Astrocyte (in vitro differentiated cells and primary cell): ENCODE data around the gene EMX2. TPM values are rescaled to one million over a fixed set of nuclear protein-coding genes. Genes with fewer than 3 reads are reported as not detected.

Source experiments
- DNase-seq: peaks from one replicate; pipeline ENCODE4 v3.0.0-alpha.2; 2010; ENCODE audit warnings: low read depth
- FAIRE-seq: peaks from 2 replicates; lab custom pipeline; 2011; peaks lifted over from hg19 to GRCh38; lab: Jason Lieb, UNC
- H2AFZ ChIP-seq: 2 replicates; pipeline ENCODE4 v1.6.0; 2012; ENCODE audit warnings: low read depth, low read length, inconsistent platforms
- H3K27ac ChIP-seq: 2 replicates; pipeline ENCODE4 v1.5.1; 2011; ENCODE audit warnings: low read depth, low read length, inconsistent platforms
- H3K27me3 ChIP-seq: 2 replicates; pipeline ENCODE4 v1.6.0; 2011; ENCODE audit warnings: low read length, inconsistent platforms; ENCODE audit not compliant: insufficient read depth
- H3K36me3 ChIP-seq: 2 replicates; pipeline ENCODE4 v1.5.1; 2011; ENCODE audit warnings: low read length, inconsistent platforms; ENCODE audit not compliant: insufficient read depth
- H3K4me1 ChIP-seq: 2 replicates; pipeline ENCODE4 v1.5.1; 2011; ENCODE audit warnings: low read length, inconsistent platforms; ENCODE audit not compliant: insufficient read depth
- H3K4me2 ChIP-seq: 2 replicates; pipeline ENCODE4 v1.6.0; 2012; ENCODE audit warnings: low read length, inconsistent platforms
- H3K4me3 ChIP-seq: 2 replicates; pipeline ENCODE4 v1.5.1; 2011; ENCODE audit warnings: low read depth, mild to moderate bottlenecking, low read length, inconsistent platforms; ENCODE audit not compliant: insufficient read depth
- H3K79me2 ChIP-seq: 2 replicates; pipeline ENCODE4 v1.6.0; 2012; ENCODE audit warnings: mild to moderate bottlenecking, low read length, inconsistent platforms; ENCODE audit not compliant: insufficient read depth
- H3K9ac ChIP-seq: 2 replicates; pipeline ENCODE4 v1.6.0; 2012; ENCODE audit warnings: mild to moderate bottlenecking, low read length, inconsistent platforms
- H3K9me3 ChIP-seq: 2 replicates; pipeline ENCODE4 v1.5.1; 2012; ENCODE audit warnings: low read depth, mild to moderate bottlenecking, low read length, inconsistent platforms; ENCODE audit not compliant: insufficient read depth
- H4K20me1 ChIP-seq: 2 replicates; pipeline ENCODE4 v1.6.0; 2012; ENCODE audit warnings: low read length, inconsistent platforms; ENCODE audit not compliant: insufficient read depth
- H3K27ac Mint-ChIP-seq: one replicate; pipeline ENCODE4 v1.8.0; 2021; ENCODE audit warnings: mild to moderate bottlenecking, mixed read lengths; ENCODE audit not compliant: unreplicated experiment
- H3K27me3 Mint-ChIP-seq: one replicate; pipeline ENCODE4 v1.8.0; 2021; ENCODE audit warnings: low read depth, mixed read lengths; ENCODE audit not compliant: unreplicated experiment
- H3K36me3 Mint-ChIP-seq: one replicate; pipeline ENCODE4 v1.8.0; 2021; ENCODE audit warnings: low read depth, mixed read lengths; ENCODE audit not compliant: unreplicated experiment
- H3K4me1 Mint-ChIP-seq: one replicate; pipeline ENCODE4 v1.8.0; 2021; ENCODE audit warnings: low read depth, mixed read lengths; ENCODE audit not compliant: unreplicated experiment
- H3K4me3 Mint-ChIP-seq: one replicate; pipeline ENCODE4 v1.8.0; 2021; ENCODE audit warnings: mild to moderate bottlenecking, moderate library complexity, mixed read lengths; ENCODE audit not compliant: unreplicated experiment
- H3K9me3 Mint-ChIP-seq: one replicate; pipeline ENCODE4 v1.8.0; 2021; ENCODE audit warnings: mild to moderate bottlenecking, mixed read lengths; ENCODE audit not compliant: unreplicated experiment
- EZH2 ChIP-seq: IDR thresholded peaks from 2 replicates; pipeline ENCODE4 v1.6.1; 2012; ENCODE audit warnings: mild to moderate bottlenecking, low read length, inconsistent platforms; ENCODE audit not compliant: insufficient read depth
- total RNA-seq: library from RNA; stranded (reverse); gene quantifications from 2 replicates; pipeline ENCODE4 v1.2.1, GENCODE V29; 2021
- TF ChIP-seq, protein P1 (sequence below): IDR thresholded peaks from 2 replicates; pipeline ENCODE4 v1.5.1; 2011; ENCODE audit warnings: low read depth, mild to moderate bottlenecking, inconsistent platforms, low read length, moderate library complexity; ENCODE audit not compliant: insufficient read depth

Gene EMX2
- total RNA-seq, 1 donor from 2014 or later = not detected

DNA sequence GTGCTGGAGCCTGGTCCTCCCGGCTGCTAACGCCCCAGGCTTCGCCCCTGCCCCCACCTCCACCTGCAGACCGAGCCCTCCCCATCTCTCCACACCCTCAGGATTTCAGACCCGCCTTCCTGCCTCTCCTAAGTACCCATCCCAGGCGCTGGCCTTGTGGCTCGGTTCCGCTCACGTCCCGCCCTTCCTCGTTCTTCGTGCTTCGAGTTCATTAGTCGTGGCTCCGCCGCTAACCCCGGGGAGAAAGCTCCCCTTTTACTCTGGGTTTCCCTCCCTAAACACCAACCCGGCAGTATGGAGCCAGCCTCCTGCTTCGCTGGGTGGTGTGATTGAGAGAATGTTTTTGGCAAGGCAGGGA lies 11.2 kb downstream of the EMX2 start:
- H3K9ac ChIP-seq = no peak overlapping the region
- peaks cover 5% of the 10 kb centered on the region for H3K4me1 ChIP-seq
- H3K4me2 ChIP-seq = peak overlapping the region; percentile 59
- H2AFZ ChIP-seq = no peak overlapping the region
- peaks cover 8% of the 10 kb centered on the region for H3K9me3 Mint-ChIP-seq
- DNase-seq (no peak), FAIRE-seq (no peak)
- peaks cover 83% of the 10 kb centered on the region for H3K27me3 Mint-ChIP-seq
- no peak overlapping the region for H3K4me3 Mint-ChIP-seq
- no peaks in the 10 kb centered on the region for H3K36me3 Mint-ChIP-seq
- H3K27me3 ChIP-seq = peaks cover 53% of the 10 kb centered on the region
- H4K20me1 ChIP-seq = no peaks in the 10 kb centered on the region
- H3K36me3 ChIP-seq = no peaks in the 10 kb centered on the region
- H3K27ac Mint-ChIP-seq = peak overlapping the region; percentile 72
- H3K4me3 ChIP-seq = no peak overlapping the region
- TF ChIP-seq, protein P1, sequence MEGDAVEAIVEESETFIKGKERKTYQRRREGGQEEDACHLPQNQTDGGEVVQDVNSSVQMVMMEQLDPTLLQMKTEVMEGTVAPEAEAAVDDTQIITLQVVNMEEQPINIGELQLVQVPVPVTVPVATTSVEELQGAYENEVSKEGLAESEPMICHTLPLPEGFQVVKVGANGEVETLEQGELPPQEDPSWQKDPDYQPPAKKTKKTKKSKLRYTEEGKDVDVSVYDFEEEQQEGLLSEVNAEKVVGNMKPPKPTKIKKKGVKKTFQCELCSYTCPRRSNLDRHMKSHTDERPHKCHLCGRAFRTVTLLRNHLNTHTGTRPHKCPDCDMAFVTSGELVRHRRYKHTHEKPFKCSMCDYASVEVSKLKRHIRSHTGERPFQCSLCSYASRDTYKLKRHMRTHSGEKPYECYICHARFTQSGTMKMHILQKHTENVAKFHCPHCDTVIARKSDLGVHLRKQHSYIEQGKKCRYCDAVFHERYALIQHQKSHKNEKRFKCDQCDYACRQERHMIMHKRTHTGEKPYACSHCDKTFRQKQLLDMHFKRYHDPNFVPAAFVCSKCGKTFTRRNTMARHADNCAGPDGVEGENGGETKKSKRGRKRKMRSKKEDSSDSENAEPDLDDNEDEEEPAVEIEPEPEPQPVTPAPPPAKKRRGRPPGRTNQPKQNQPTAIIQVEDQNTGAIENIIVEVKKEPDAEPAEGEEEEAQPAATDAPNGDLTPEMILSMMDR = no peak
- TF ChIP-seq EZH2 = no peak
- peaks cover 13% of the 10 kb centered on the region for H3K79me2 ChIP-seq
- no peaks in the 10 kb centered on the region for H3K9me3 ChIP-seq
- H3K4me1 Mint-ChIP-seq = no peaks in the 10 kb centered on the region
- no peak overlapping the region for H3K27ac ChIP-seq

DNA sequence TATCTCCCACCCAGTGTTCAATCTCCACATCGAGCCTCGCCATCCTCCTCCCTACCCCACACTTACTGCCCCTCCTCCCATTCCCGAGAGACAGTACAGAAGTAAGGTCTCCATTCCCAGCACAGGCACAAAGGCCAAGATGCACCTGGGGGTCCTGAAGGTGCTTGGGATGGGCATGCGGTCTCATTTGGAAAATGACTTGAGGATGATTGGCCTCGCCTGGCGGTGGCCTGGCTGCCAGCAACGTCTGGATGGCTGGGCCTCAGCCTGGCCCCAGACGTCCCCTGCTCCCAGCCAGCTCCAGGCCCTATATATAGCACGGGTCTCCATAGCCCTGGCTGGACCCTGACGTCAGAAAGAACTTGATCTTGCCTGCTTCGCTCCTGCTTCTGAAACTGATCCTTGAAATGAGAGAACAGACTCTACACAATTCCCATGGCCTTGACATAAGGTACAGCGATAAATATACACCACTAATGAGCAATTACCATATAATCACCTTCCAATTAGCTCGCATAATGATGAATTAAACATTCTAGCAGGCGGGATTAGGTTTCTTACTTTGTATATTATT lies 11.8 kb downstream of the EMX2 start:
- Mint-ChIP-seq H3K4me3 (no peak overlapping the region), H3K27me3 (peaks cover 79% of the 10 kb centered on the region), H3K36me3 (no peaks in the 10 kb centered on the region), H3K9me3 (peaks cover 8% of the 10 kb centered on the region), H3K4me1 (no peaks in the 10 kb centered on the region), H3K27ac (peak overlapping the region; percentile 72)
- Histone ChIP-seq H3K4me3 (no peak overlapping the region), H4K20me1 (no peaks in the 10 kb centered on the region), H3K27ac (no peak overlapping the region), H3K27me3 (peaks cover 49% of the 10 kb centered on the region), H3K9me3 (no peaks in the 10 kb centered on the region), H3K79me2 (peaks cover 13% of the 10 kb centered on the region), H3K9ac (no peak overlapping the region), H3K4me2 (no peak overlapping the region), H3K36me3 (no peaks in the 10 kb centered on the region), H3K4me1 (peaks cover 5% of the 10 kb centered on the region), H2AFZ (no peak overlapping the region)
- TF ChIP-seq, protein P1 = no peak
- no peak for TF ChIP-seq EZH2
- no peak for FAIRE-seq
- no peak for DNase-seq

DNA sequence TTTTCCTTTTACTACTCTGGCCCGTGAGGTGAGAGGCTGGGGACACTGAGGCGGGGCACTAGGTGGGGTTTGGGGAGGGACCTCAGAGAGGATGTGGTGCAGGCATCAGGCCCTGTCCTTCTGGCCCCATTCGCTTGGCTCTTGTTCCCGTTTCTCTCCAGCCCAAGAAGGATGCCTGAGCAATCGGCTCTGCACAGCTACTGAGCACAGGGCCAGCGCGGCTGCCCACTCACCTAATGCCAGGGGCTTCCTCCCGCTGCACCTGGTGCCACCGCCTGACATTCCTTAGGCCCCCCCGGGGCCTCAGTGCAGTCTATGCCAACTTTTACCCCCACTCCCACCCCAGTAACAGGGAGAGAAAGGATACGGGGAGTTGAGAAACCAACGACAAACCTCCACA lies 12.5 kb downstream of the EMX2 start:
- Histone ChIP-seq H3K4me3 (no peak overlapping the region), H3K36me3 (no peaks in the 10 kb centered on the region), H3K9me3 (no peaks in the 10 kb centered on the region), H3K27ac (no peak overlapping the region), H3K9ac (no peak overlapping the region), H3K79me2 (peaks cover 9% of the 10 kb centered on the region), H3K27me3 (peaks cover 43% of the 10 kb centered on the region), H3K4me1 (peaks cover 5% of the 10 kb centered on the region), H2AFZ (no peak overlapping the region), H3K4me2 (no peak overlapping the region), H4K20me1 (no peaks in the 10 kb centered on the region)
- Mint-ChIP-seq H3K4me3 (no peak overlapping the region), H3K4me1 (no peaks in the 10 kb centered on the region), H3K27ac (no peak overlapping the region), H3K36me3 (no peaks in the 10 kb centered on the region), H3K27me3 (peaks cover 79% of the 10 kb centered on the region), H3K9me3 (peaks cover 8% of the 10 kb centered on the region)
- no peak for DNase-seq
- FAIRE-seq = no peak
- TF ChIP-seq, protein P1 = no peak
- no peak for TF ChIP-seq EZH2
